Middle frontal gyrus (tissue), 1 donor: ENCODE results near the gene SV2A.

Experiments used
- DNase-seq: peaks from one replicate; pipeline ENCODE4 v3.0.0-alpha.2; 2015; ENCODE audit warnings: low spot score; ENCODE audit errors: extremely low spot score

Gene SV2A

GRCh38 chr1:149931212-149931790 is 13.7 kb upstream of the SV2A start:
- DNase-seq = no peak

GRCh38 chr1:149929856-149930255 is 12.2 kb upstream of the SV2A start:
- DNase-seq = no peak

- DNase-seq = no peak
Measured at GRCh38 chr1:149928401-149928724, 10.7 kb upstream of the SV2A start.

GRCh38 chr1:149927563-149928400 is 10.1 kb upstream of the SV2A start, which contains the start of gene SF3B4:
TSS of gene SF3B4 (minus strand) at chr1:149927803. CDS start at chr1:149927759, 44 bp downstream.
- peak; percentile 92 for DNase-seq

GRCh38 chr1:149927056-149927562 is 9.5 kb upstream of the SV2A start:
- no peak for DNase-seq

- no peak for DNase-seq
Measured at GRCh38 chr1:149926296-149926695, 8.7 kb upstream of the SV2A start.

GRCh38 chr1:149925751-149926150 is 8.1 kb upstream of the SV2A start:
- no peak for DNase-seq

GRCh38 chr1:149925345-149925744 is 7.7 kb upstream of the SV2A start:
- DNase-seq = no peak

- DNase-seq = no peak
Measured at GRCh38 chr1:149923626-149924025, 6.0 kb upstream of the SV2A start.

- DNase-seq = no peak
Measured at GRCh38 chr1:149916898-149917252, 769 bp downstream of the SV2A start.

GRCh38 chr1:149916193-149916897 is 1.3 kb downstream of the SV2A start:
- DNase-seq = no peak

GRCh38 chr1:149915429-149916192 is 2.0 kb downstream of the SV2A start:
- DNase-seq = no peak

GRCh38 chr1:149914545-149914944 is 3.1 kb downstream of the SV2A start:
- DNase-seq = no peak

GRCh38 chr1:149906570-149907075 is 11.0 kb downstream of the SV2A start:
- no peak for DNase-seq

GRCh38 chr1:149903836-149904491 is 13.7 kb downstream of the SV2A start:
- DNase-seq = no peak

GRCh38 chr1:149899460-149900284 is 18.0 kb downstream of the SV2A start, which contains the start of gene BOLA1:
TSS of gene BOLA1 (plus strand) at chr1:149899568. CDS start at chr1:149900060, 492 bp downstream.
- DNase-seq = peak; percentile 92

- no peak for DNase-seq
Measured at GRCh38 chr1:149896575-149896974, 21.1 kb downstream of the SV2A start.

- DNase-seq = no peak
Measured at GRCh38 chr1:149888999-149889289, 28.7 kb downstream of the SV2A start.

- peak; percentile 55 for DNase-seq
Measured at GRCh38 chr1:149888247-149888998, 29.2 kb downstream of the SV2A start.
